Prostate gland (tissue), 2 donors: ENCODE results near the gene RNF19B.

Experiments
- POLR2A ChIP-seq: fragments of 450-650 bp; IDR thresholded peaks from one replicate; pipeline ENCODE4 v1.6.1; 2016; ENCODE audit warnings: antibody characterized with exemption, mild to moderate bottlenecking
- POLR2AphosphoS5 ChIP-seq: sonication (generic); formaldehyde crosslinking; IDR thresholded peaks from one replicate; pipeline ENCODE4 v1.6.1; 2017; ENCODE audit warnings: antibody characterized with exemption
- TF ChIP-seq, protein P1 (sequence below), 4 experiments: fragments of 200-600 bp in 2 of 4; fragments of 450-650 bp in 2 of 4; sonication (generic) in 2 of 4; IDR thresholded peaks; 1 replicate in 3 of 4; 2 replicates in 1 of 4; pipeline ENCODE4 v1.5.1; 2016 to 2019; ENCODE audit warnings: antibody characterized with exemption in 4 of 4, mild to moderate bottlenecking in 2 of 4, moderate library complexity in 2 of 4

DNA sequence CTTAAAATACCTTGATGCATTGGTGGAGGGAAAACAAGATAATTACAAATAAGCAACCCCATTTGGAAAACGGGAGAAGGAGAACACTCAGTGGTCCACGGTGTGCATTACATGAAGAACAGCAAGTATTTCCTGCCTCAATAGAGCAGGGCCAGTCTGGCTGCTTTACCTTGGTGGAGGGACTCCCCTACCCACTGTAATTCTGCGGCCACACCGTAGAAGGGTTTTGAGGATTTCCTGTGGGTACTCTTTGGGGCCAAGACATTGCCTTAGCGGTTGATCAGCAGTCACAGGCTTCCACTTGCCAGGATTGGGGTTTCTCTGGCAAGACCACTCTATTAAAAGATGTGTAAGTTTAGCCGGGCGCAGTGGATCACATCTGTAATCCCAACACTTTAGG lies 47.1 kb downstream of the RNF19B start:
- TF ChIP-seq, protein P1, sequence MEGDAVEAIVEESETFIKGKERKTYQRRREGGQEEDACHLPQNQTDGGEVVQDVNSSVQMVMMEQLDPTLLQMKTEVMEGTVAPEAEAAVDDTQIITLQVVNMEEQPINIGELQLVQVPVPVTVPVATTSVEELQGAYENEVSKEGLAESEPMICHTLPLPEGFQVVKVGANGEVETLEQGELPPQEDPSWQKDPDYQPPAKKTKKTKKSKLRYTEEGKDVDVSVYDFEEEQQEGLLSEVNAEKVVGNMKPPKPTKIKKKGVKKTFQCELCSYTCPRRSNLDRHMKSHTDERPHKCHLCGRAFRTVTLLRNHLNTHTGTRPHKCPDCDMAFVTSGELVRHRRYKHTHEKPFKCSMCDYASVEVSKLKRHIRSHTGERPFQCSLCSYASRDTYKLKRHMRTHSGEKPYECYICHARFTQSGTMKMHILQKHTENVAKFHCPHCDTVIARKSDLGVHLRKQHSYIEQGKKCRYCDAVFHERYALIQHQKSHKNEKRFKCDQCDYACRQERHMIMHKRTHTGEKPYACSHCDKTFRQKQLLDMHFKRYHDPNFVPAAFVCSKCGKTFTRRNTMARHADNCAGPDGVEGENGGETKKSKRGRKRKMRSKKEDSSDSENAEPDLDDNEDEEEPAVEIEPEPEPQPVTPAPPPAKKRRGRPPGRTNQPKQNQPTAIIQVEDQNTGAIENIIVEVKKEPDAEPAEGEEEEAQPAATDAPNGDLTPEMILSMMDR (IDR thresholded peaks at IDR 0.05) = no peak
- no peak for TF ChIP-seq POLR2A
- no peak for TF ChIP-seq POLR2AphosphoS5
